Choroid plexus epithelial cell (primary cell): ENCODE results near the gene ADORA1.

Source experiments
- DNase-seq: peaks from one replicate; pipeline ENCODE4 v3.0.0-alpha.2; 2010; ENCODE audit warnings: low read depth
- H3K4me3 ChIP-seq: 2 replicates; pipeline ENCODE4 v1.5.1; 2011; ENCODE audit warnings: low read depth, mild to moderate bottlenecking, control low read depth, low read length, moderate library complexity
- CTCF ChIP-seq: conservative IDR thresholded peaks from 2 replicates; pipeline ENCODE4 v1.5.1; 2011; ENCODE audit warnings: low read depth, mild to moderate bottlenecking, control low read depth, inconsistent platforms, low read length, moderate library complexity

ADORA1 gene

DNA sequence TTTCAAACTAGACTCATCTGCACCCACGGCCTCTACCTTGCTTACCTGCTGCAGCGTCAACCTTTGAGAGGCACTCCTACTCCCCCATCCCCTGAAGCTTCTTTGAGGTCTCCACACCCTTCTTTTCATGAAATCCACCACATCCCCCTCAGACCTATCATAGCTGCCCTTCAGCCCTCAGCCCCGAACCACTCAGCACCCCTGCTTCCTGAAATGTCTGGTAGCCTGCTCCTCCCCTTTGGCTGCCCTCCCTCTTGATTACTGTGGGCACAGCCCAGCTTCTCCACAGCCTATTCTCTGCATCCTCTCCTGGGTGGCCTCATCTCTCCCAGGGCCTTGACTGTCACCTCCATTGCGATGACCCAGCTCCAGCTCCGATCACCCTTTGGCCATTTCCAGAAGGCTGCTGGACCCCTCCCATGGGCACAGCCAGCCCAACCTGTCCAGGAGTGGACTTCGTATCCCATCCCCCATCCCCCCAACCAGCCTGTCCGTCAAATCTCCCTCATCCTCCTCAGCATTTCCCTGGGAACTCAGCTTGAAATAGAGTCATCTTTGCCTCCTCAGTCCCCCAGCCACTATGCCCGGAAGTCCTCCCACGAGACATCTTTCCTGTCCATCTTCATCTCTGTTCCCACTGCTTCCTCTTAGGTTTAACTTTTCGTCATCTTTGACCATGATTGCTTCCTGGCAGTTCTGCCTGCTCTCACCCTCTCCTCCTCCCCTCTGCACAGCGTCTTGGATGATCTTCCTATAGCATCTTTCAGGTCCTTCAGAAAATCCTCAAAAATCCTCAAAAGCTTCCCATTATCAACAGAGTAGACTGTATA lies 6.1 kb upstream of the ADORA1 start:
- H3K4me3 ChIP-seq: no peak overlapping the region
- DNase-seq: no peak
- no peak for TF ChIP-seq CTCF

- no peak for DNase-seq
- no peak overlapping the region for H3K4me3 ChIP-seq
- no peak for TF ChIP-seq CTCF
These were observed 5.4 kb upstream of the ADORA1 start for GRCh38 chr1:203122159-203122558.

GRCh38 chr1:203124011-203124410 lies 3.5 kb upstream of the ADORA1 start:
- TF ChIP-seq CTCF: no peak
- no peak for DNase-seq
- H3K4me3 ChIP-seq: no peak overlapping the region

GRCh38 chr1:203124546-203125317 lies 2.8 kb upstream of the ADORA1 start:
- H3K4me3 ChIP-seq: no peak overlapping the region
- no peak for TF ChIP-seq CTCF
- DNase-seq: no peak

DNA sequence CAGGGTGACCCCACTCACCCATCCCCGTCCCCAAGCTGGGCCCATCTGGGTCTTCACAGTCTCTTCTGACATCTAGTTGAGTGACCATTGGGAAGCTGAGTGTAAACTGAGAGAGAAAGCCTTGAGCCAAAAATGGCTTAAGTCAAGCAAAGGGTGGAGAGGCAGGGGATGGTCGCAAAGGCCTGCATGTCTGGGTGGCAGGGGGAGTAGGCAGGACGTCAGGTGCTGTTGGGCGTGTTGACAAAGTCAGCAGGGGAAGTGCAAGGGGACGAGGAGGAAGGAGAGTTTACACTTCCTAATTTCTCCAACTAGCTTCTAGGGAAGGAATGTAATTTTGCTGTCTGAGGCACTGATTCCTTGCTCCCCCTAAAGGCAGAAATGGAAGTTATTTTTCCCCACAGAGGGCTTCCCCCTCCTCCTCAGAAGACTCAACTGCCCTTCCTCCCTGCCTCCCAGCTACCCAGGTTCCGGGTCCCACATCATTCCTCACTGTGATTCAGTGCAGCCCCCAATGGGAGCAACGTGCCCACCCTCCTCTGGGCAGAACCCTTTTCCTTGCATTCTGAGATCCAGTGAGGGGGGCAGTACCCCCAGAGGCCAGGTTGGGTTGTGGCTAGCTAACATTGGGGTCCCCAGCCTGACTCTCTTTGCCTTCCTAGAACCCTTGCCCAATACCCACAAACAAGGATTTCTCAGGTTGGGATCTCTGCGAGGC lies 1.2 kb upstream of the ADORA1 start:
- DNase-seq: peak; percentile 48
- no peak overlapping the region for H3K4me3 ChIP-seq

More for the DNA sequence above, 1.2 kb upstream of the ADORA1 start:
- peak; percentile 67 for TF ChIP-seq CTCF
